Activated CD8-positive, alpha-beta memory T cell treated with anti-CD3 and anti-CD28 coated beads, Interleukin-2, amount 50 U/mL, for 24 hours (primary cell): ENCODE results near the gene LHPP.

ENCODE experiments used
- DNase-seq: peaks from one replicate; pipeline ENCODE4 v3.0.0-alpha.2; 2020; ENCODE audit errors: extremely low read depth

Gene LHPP

DNA sequence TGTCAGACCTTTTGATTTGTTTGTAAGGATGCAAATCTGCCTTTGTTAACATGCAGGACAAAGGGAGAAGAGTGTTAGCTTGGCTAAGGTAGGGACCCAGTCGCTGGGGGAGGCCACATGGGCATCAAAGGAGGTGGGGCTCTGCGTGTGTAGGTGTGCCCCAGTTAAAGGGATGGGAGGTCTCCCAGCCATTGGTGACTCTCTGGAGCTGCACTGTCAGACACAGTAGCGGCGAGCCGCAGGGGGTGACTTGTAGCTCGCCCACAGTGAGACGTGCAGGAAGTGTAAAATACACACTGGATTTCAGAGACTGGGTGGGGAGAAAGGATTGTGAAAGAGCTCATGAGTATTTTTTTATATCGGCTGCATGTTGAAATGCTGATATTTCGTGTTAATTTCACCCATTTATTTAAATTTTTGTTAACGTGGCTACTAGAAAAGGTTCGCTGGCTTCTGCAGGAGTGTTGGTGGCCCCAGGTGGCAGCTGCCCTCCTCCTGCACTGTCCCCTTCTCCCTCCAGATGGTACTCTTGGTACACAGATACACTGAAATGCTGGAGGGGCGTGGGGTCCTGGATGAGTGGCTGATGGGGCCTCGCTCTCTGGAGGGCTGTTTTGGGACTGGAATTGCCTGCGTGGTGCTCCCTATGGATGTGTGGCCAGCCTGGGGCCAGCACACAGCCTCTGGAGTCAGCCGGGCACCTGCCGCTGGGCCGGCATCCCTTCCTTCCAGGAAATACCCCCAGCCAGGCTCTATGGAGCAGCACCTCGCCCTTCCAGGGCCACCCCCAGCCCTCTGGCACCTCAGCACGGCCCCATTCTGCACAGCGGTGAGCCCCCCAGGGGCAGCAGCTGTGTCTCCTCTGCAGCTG lies 59.2 kb downstream of the LHPP start:
- no peak for DNase-seq

DNA sequence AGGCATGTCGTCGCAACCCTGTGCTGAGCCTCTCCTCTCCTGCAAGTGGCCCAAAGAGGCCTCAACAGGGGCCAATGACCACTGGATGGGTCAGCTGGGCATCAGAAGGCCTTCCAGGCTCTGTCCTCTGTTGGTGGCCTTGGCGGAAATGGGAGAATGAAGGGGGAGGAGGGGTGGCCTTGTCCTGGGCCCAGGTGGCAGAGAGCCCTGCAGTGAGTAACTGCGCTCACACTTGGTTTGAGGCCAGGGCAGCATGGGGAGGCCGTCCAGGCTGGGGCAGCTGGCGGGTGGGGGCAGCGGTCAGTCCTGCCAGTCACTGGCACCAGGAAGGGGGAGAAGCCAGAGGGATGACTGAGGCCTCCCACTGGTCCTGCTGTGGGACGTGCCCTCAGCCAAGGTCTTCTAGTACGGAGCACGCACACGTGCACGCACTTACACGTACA lies 59.8 kb downstream of the LHPP start:
- DNase-seq, result no peak

DNA sequence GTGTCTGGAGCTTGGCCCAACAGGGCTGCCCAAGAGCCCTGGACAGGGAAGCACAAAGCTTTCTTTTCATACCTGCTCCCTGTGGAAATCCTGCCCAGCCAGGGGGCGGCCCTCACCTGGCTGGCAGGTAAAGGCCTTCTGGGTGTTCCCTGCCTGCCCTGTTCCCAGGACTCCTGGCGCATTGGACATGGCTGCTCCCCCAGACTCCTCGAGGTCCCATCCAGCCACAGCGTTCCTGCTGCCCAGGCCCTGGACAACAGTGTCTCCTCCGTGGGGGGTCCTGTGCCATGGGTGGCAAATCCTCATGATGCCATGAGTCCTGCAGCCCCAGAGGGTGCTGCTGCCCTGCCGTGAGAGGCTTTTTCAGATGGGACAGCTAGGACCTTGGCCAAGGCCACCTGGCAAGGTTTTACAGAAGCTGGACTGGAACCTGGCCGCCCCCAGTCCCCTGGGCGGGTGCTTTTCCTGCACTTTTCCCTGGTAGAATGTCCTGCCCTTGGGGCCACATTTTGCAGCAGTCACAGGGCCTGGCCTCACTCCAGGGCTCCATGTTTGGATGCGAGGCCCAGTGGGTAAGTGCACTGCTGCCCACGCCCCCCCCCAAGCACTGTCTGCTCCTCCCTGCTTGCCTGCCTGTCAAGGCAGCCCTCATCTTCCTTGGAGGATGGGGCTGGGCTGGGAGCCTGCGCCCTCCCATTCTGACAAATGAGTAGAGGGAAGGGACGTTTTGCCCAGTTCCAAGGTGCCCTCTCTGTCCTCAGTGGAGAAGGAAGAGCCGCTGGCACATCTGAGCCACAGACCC lies 60.7 kb downstream of the LHPP start:
- DNase-seq, result no peak

GRCh38 chr10:124522933-124523871 lies 61.6 kb downstream of the LHPP start:
- DNase-seq, result no peak

DNA sequence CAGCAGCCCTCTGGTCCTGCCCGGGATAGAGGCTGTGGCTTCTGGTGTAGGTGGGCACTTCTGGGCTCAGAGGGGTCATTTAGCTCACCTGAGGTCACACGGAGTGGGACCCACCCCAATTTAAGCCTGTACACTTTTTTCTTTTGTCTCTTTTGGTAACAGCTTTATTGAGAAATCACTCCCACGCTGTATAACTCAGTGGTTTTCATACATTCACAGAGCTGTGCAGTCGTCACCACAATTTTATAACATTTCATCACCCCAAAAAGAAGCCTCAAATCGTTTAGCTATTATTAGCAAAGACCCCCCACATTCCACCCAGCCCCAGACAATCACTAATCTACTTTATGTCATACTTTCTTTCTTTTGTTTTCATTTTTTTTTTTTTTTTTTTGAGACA lies 62.3 kb downstream of the LHPP start:
- DNase-seq, result no peak

GRCh38 chr10:124524991-124525653 lies 63.5 kb downstream of the LHPP start:
- DNase-seq, result no peak

GRCh38 chr10:124525751-124526600 lies 64.4 kb downstream of the LHPP start:
- DNase-seq, result no peak

DNA sequence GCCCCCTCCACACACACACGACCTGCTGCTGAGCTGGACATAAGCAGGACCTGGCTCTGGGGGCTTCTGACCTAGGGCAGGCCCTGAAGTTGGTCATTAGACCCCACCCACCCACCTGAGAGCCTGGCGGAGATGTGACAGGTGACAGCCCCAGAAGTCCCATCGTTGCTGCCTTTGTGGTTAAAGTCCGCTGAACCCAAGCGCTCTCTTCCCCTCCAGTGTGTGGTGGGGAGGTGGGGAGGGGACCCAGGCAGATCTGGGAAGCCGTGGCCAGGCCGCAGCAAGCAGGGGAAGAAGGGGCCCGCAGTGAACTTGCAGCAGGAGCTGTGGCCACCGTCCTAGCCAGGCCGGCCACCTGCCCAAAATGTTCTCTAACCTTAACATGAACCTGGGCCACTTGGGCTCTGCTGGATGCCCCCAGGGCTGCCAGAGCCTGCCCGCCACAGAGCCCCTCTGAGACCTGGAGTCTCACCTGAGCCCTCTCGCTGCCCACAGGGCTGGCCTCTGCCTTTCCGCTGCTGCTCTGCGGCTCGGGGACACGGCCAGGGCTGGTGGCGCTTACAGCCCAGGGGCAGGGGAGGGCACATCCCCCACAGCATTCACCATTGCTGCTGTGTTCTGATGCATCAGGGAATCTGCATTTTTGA lies 65.1 kb downstream of the LHPP start:
- no peak for DNase-seq

DNA sequence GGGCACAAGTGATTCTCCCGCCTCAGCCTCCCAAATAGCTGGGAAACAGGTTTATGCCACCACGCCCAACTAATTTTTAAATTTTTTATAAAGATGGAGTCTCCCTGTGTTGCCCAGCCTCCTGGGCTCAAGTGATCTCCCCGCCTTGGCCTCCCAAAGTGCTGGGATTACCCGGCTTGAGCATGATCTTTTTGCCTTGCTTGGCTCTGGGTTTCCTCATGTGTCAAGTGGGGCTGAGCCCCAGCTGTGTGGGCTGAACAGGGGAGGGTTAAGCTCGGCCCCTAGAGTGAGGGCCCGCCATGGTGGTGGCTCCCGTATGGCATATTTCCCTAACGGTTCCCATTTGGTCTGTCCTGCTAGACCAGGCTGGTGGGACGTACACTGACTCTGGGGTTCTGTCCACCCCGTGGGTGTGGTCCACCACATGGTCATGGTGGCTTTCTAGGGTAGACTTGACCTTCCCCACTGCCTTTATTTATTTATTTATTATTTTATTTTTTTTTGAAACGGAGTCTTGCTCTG lies 66.3 kb downstream of the LHPP start:
- DNase-seq, result no peak

- DNase-seq, result no peak
Measured at GRCh38 chr10:124529661-124530214, 68.1 kb downstream of the LHPP start.

DNA sequence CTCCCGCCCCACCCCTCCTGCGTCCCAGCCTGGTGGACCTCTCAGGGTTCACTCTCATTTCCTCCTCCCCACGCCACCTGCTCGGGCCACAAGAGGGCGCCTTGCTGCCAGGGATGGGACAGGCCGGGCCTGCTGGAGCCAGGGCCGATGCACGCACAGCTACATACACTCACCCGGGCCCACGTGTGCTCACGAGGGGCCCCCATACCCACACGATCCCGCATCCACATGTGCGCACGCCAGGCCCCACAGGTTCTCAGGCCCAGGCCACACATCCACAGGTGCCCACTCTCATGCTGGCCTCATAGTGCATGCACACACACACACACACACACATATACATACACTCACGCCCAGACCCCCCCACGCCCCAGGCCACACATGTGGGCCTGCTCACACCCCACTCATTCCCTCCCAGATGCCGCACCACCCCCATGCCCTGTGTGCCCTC lies 68.6 kb downstream of the LHPP start:
- DNase-seq, result peak; percentile 72

DNA sequence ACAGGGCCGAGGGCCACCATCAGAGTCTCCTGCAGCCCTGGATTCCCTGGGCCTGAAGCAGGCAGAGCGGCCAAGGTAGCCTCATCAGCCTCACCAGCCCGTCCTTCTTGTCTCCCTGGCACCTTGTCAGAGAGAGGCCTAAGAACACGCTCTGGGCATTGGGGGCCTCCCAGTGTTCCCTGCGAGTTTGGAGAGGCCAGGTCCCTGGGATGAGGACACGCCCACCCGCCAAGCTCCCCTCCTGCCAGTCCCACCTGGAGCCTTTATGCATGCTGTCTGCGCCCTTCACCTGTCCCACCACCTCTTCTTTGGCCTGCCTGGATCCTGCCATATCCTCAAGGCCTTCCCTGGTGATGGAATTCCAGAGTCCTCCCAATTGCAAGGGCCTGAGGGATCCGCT lies 69.2 kb downstream of the LHPP start:
- no peak for DNase-seq

DNA sequence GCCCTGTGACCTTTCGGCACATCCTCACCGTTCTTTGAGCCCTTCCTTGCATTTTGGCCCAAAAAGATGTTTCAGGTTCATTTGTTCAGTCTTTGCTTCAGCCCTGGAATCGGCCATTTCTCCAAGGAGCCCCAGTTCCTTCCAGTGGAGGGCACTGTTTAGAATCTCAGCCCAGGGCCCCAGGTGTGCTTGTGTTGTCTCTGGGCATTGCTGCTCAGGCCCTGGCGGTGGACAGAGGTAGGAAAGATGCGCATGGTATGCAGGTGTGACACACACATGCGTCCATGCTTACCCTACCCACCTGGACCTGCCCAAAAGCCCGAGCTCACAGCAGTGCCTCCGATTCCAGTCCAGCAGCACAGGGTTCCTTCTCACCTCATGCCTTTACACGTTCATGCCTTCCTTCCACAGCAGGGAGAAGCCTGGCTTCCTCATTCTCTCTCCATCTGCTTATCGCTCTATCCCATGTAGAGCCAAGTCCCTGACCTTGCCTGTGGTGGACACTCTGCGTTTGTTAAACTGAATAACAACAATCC lies 70.6 kb downstream of the LHPP start:
- DNase-seq, result no peak

GRCh38 chr10:124532788-124533187 lies 71.2 kb downstream of the LHPP start:
- no peak for DNase-seq

DNA sequence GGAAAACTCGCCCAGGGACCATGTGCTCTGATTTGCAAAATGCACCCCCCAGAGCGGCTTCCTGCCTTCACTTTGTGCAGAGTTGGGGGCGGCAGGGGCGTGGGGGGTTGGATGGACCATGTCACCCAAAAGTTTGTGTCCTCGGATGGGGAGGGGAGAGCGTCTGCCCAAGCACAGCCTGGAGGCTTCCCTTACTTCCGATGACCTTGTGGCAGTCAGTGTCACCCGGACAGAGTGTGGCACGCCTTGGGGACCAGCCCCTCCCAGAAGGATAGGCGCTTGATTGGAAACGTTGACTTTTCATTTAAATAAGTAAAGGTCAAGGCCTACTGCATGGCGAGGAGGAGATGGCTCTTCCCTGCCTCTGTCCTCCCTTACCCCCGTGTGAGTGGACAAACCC lies 71.6 kb downstream of the LHPP start:
- DNase-seq, result no peak

GRCh38 chr10:124534231-124534798 lies 72.7 kb downstream of the LHPP start:
- no peak for DNase-seq

DNA sequence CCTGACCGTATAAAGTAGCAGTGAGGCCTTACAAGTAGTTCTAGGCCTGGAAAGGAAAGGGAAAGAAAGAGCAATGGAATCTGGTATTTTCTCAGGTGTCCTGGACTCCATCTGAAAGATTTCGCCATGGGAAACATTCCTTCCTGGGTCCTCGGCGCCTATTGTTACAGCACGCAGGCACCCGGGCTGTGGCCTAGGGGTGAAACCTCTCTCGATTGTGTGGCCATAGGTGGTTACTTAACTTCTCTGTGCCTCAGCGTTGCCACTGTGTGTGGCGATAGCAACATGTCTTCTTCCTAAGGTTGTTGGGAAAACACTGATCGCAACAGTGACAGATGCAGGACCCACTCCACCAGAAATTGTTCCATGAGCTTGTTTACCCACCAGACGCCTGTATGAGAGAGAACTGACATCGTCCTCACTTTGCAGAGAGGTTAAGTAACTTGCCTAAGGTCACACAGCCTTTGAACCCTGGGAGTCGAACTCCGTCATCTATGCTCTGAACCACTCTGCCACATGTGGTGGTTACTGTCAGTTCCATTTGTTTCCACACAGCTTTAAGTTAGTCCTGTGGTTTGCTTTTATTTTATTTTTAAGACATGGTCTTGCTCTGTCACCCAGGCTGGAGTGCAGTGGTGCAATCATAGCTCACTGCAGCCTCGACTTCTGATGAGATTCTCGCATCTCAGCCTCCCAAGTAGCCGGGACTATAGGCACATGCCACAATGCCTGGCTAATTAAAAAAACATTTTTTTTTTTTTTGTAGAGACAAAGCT lies 73.4 kb downstream of the LHPP start:
- DNase-seq, result no peak
